Measurements from ENCODE around the gene MRM2.

MRM2 gene

DNA sequence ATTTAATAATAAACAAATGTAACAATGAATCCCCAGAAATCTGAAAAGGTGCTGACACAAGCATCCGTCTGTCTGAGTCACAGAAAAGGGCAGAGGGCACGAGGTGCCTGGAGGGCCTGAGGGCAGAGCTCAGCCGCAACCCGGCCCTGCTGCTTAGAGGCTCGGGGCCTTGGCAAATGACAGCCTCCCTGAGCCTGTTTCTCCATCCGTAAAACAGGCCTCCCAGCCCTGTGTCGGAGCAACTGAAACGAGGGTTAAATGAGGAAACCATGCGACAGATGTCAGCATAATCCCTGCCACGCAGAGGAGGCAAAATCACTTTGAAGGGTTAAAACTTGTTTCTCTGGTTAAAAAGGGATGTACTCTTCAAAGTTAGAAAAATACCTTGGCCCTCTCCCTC is 24.9 kb upstream of the MRM2 start:
- DNase-seq (ENCODE audit: low read depth, low spot score): no peak

DNA sequence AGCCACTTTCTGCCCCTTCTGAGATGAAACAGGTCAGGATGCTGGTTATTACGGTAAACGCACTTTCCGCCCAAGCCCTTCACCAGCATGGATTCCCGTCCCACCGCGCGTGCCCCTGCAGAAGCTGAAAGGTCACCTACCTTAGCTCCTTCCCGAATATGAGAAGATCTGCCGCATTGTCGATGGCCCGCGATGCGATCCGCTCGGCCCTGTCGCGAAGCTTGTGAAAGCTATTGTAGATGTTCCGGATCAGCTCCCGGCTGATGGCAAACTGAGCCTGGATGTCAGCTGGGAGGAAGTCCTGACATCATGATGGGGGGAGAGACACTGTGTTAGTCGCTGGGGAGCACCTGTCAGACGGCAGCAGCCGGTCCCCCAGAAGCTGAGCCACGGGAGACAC is 22.2 kb upstream of the MRM2 start:
- DNase-seq (ENCODE audit: low read depth, low spot score): no peak

DNA sequence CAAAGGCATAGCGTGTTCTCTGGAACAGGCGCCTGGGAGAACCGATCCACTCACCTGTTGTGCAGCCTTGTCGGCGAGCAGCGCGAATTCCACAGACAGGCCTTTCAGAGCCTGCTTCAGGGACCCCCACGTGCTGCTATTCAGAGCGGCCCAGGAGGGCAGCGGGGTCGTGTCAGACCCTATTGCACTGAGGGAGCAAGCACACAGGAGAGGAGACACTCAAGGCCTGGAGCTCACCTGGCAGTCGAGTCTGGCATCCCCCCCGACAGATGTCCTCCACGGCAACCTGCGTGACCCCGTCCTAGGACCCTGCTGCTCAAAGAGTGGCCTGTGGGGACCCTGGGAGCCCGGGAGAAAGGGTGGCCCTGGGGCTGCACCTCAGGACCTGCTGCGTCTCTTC is 21.2 kb upstream of the MRM2 start:
- no peak for DNase-seq (ENCODE audit: low read depth, low spot score)

DNA sequence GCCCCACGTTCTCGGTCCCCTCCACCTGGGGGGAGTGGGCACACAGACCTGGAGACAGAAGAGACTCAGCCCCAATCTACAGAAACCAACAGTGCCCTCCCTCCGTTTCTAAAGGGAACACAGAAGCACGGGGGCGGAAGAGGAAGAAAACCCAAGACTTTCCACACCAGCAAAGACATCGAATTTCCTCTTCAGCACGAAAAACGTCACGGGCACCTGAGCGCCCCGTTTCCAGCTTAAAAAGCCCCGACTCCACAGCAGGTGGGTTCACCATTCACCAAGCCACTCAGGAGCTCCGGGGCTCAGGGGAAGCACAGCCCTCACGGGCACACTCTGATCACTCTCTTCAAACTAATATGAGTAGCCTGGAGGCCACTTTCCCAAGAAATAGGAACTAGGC is 19.6 kb upstream of the MRM2 start:
- DNase-seq (ENCODE audit: low read depth, low spot score): no peak

DNA sequence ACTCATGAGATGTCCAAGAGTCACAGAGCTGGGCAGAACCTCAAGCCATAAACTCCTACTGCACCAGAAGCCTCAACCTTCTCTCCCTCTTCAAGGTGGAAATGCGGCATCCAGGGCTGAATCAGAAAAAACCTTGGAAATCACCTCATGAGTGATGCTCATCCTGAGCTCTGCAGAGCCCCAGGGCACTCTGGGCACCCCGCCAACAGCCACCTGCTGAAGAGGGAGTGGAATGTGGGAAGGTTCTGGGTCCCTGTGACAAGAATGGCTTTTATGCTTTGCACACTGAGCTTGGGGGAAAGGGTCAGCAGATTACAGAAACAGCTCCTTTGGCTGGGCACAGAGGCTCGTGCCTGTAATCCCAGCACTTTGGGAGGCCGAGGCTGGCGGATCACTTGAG is 18.8 kb upstream of the MRM2 start:
- no peak for DNase-seq (ENCODE audit: low read depth, low spot score)

DNA sequence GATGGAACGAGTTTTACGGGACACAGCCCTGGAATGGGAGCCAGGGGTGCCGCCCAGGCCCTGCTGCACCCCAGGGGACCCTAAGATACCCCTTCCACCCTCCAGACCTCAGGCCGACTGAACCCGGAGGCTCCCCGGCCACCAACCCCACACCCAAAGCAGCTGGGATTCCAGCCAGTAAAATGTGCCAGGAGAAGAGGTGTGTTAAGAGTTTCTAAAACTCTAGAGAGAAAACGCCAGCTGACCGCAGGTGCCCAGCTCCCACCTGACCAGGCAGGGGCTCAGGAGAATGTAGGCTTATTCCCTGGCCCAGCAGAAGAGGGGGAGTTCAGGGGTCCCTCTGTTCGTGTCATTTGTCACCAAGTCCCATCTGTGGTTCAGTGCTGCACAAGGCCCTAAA is 17.5 kb upstream of the MRM2 start:
- no peak for DNase-seq (ENCODE audit: low read depth, low spot score)

DNA sequence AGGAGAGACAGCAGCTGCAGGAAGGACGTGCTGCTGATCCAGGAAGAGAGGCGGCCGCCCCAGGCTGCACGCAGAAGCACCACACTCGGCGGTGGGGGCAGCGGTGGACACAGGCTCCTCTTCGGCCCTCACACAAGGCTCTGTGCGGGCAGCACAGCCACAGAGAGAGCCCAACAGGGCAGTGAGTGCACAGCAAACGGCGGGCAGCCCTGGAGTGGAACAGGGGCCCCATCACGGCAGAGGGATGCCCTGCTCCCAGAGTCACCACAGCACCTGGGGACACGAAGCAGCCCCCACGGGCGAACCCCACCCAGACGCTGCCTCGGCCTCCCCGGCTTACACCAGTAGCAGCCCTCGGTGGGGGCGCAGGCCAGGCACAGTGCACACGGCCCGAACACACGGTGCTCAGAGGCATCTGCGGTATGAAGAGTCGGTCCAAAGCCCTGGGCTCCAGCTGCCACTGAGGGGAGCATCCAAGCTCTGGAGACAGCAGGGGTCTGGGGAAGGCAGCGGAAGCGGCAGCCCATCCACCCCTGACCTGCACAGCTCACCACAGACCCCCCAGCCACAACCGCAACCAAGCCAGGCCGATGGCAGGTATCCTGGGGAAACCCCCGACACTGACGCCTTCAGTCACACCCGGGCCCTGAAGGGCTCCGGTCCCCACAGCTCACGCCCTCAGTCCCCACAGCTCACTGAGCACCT is 16.8 kb upstream of the MRM2 start:
- DNase-seq (ENCODE audit: low read depth, low spot score): no peak

DNA sequence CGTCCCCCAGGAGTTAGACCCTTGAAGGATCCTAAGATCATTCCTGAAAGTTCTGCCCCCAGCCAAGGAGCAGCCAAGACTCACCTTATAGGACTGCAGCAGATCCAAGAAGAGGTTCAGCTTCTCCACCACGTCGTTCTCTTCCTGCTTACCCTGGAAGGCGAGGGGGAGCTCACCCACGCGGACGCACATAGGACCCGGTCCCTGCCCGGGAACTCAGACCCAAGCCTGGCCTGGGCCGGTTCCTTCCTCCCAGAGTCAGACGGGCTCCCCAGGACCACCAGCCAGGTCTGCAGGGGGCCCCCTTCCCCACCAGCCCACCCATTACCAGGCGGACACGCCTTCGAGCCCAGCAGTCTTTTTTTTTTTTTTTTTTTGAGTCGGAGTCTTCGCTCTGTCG is 15.6 kb upstream of the MRM2 start:
- DNase-seq (ENCODE audit: low read depth, low spot score): no peak

DNA sequence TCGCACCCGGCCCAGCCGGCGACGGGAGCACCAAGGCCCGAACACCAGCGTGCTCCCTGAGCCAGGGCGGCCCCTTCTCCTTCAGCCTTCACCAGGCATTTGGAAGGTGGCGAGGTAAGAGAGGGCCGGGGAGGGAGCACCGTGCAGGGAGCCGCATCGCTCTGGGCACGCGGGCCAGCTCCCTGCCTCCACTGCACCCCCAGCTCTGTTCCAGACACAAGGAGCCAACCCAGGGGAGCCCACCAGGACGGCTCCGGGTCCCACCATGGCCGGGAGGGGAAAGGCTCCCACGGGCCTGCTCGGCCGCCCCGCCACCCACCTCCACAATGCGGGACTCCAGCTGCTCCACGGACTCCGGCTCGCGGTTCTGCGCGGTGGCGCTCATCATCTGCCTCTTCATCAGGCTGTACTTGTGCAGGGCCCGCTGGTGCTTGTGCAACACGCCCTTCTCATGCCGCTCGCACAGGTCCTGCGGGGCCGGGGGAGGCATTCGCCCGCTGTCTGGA is 15.1 kb upstream of the MRM2 start:
- DNase-seq (ENCODE audit: low read depth, low spot score): no peak

DNA sequence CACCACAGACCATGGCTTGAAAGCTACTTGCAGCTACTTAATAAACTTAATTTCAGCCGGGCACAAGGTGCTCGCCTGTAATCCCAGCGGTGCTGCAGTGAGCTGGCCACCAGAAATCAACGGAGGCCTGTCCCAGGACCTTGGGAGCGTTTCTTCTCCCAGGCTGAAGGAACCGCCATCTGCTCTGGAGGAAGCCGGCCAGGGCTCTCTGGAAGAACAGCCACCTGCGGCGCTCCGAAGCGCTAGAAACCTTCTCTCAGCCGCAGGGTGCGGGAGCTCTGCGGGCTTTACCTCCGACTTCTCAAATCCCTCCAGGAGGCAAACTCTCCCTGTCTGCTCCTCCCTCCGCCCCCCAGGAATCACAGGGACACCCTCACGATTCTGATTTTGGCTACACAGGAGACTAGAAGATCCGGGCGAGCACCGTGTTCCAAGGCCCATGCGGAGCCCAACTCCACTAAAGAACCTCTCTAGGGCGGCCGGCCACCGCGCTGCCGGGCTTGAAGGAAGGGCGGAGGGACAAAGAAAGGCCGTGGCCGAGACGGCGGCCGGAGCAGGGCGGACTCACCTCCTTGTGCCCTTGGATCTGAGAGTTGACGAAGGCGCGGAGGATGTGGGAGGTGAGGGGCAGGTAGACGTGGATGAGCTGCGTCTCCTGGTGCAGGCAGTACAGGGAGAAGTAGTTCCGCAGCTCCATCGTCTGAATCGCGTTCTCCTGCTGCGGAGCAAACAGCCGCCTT is 14.5 kb upstream of the MRM2 start:
- DNase-seq (ENCODE audit: low read depth, low spot score): no peak

DNA sequence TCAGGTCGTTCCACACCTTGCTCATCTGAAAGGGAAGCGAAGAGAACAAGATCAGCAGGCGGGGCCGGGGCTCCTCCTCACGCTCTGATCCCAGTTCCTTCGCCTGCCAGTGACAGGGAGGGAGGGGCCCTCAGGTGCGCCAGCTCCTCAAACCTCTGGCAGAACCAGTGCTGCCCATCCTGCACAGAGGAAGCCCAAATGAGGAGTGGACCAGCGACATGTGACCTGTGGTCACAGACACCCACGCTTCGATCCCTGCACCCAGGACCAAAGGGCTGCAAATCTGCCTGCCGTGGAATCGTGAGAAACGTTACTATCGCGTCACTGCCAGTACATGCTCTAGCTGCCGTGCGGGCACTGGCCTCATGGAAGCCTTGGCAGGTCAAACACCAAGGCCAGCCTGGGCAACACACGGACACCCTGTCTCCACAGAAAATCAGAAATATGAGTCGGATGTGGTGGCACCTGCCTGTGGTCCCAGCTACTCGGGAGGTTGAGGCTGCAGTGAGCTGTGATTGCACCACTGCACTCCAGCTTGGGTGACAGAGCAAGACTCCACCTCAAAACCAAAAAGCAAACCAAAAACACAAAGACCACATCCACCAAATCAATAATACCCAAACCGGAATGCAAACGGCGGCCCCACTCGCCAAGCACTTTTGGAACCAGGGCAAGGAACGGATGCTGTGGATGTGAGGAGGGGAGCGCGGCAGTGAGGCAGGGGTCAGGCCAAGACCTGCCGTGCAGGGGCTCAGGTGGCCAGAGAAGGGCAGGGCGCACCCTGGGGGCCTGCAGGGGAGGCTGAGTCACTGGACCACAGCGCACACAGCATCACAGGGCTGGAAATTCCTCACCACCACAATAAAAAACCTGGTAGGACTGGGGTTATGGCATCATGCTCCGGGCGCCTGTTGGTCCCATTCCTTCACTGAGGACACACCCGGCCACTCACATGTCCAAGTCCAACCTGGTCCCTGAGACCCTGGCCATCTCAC is 13.4 kb upstream of the MRM2 start:
- DNase-seq (ENCODE audit: low read depth, low spot score): no peak

DNA sequence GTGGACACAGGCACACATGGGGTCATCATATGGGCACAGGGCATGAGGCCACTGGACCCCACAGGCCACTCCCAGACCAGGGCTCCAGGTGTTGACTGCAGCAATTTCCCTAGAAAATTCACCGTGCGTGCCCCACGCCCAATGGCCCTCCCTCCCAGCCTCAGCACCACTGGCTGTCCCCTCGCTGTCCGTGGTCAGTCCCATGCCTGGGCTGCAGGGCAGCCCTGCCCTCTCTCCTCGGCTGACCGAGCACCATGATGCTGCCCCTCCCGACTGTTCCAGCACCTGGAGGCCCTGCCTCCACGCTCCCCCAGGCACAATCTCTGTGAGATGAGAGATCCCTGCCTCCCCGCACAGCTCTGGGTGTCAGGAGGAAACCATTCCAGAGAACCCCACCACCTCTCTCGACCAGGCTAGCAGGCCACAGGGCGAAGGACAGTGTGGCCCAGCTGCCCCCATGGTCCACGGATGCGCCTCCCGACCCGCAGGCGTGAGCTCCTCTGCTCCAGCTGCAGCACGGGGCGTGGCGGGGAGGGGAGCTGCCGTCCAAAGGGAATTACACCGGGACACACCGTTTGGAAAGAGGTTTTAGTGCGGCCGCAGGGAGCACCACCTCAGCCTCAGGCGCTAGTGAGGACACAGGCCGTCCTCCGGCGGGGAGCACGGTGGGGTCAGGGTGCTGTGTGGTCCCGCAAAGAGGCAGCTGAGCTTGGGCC is 12.6 kb upstream of the MRM2 start:
- DNase-seq (ENCODE audit: low read depth, low spot score): no peak

DNA sequence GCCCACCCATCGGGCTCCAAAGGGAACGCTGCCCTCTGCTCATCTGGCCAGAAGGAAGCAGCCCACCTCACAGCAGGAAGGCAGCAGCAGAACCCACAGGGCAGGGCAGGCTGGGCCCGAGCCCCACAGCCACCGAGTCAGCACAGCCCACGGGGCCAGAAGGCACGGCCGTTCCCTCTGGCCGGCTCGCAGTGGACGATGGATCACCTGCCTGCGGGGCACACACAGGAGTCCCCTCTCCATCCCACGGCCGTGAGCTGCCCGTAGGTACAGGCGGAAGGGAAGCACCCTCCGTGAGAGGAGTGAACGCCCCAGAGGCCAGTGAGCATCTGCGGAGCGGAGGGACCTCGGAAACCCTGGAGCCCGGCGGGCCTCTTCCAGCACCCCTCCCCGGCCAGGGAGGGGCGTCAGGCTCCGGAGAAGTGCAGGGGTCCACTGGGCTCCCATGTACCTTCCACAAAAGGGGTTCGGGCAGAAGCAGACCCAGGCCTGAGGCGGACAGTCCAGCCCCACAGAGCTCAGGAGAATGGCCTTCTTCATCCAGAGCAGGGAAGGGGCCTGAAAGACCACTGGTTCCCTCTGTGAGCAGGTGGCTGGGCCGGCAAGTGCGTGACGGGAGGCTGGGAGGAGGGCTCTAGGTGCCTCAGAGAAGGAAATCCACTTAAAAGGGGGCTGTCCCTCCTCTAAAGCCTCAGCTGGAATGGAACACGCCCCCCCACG is 11.7 kb upstream of the MRM2 start:
- no peak for DNase-seq (ENCODE audit: low read depth, low spot score)

DNA sequence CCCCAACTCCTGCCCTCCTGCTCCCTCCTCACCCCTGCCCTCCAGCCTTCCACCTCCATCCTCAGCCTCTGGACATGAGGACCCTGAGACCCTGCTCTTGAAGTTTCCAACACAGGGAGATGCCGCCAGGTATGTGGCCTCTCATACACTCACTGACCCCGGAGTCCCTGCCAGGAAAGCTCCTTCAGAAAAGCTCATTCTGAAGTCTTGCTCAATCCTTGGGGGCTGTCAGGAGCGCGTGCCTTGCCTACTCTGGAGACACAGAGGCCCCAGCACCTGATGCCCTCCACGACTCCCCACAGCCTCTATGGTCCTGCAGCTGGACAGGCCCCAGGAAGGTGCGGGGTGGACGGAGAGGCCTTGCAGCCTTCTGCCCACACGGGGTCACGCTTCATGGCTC is 11.0 kb upstream of the MRM2 start:
- no peak for DNase-seq (ENCODE audit: low read depth, low spot score)

DNA sequence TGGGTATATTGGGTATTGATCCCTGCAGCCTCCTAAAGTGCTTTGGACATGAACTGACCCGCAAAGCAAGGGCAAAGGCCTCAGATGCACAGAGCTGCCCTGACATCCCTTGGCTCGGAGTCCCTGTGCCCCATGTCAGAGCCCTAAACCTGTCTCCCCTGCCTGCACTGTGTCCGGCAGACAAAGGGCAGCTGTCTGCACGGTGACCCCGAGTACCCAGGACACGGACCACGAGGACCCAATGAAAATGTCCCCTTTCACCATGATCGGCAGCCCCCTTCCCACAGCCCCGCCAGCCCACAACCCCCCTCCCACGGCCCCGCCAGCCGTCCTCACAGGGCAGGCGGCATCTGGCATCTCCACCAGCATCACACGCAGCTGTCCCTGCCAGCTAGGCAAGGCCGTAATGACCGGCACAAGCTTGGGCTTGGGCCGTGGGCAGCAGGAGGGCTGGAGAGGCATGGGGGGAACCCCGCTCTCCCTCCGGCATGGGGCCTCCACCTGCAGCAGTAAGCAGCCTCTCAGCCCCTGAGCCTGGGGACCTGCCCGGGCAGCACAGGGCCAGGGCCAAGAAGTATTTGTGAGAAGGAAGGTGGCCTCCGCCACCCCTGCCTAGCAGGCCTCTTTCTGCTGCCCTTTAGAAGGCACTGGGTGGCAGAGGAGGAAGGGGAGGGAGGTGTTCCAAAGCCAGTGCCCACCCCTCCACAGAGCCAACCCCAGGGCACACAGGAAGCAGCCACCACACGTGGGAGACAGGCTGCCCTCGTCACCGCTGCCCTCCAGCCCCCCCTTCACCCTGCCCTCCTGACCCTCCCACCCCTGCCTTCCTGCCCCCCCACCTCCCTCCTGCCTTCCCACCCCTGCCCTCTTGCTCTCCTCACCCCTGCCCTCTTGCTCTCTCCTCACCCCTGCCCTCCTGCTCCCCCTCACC is 10.1 kb upstream of the MRM2 start:
- DNase-seq (ENCODE audit: low read depth, low spot score): no peak

DNA sequence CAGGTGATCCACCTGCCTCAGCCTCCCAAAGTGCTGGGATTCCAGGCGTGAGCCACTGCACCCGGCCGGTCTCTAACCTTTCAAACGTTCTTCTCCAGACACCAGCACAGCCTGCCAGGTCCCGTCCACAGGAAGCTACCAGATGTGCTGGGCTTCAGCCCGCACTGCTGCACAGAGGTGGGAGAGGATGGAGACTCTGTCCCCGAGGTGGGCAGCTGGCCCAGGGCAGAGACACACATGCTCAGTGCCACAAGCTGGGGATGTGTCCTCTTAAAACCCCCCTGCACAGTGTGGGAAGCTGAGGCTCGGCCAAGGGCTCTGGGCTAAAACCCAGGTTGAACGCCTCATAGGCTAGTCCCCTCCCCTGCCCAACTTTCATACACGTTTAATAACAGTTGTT is 9.4 kb upstream of the MRM2 start:
- DNase-seq (ENCODE audit: low read depth, low spot score): no peak

DNA sequence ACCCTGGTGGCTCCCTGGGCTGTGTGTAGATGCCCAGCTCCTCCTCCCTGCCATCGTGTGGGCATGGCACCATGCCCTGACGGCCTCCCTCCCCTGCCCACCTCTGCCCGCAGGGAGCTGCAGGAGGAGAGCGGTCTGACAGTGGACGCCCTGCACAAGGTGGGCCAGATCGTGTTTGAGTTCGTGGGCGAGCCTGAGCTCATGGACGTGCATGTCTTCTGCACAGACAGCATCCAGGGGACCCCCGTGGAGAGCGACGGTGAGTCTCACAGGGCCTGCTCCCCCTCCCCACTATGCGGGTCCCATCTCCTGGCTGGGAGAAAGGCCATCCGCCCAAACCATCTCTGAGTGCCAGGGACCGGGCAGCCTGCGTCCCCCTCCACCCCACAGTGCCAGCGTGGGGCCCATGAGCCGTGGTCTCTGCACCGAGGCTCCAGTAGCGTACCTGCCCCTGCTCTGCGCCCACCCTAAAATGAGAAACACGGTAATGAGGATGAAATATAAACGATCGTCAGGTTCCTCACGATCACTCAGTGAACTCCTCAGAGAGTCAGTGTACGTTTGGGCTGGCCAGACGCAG is 7.8 kb upstream of the MRM2 start:
- DNase-seq (ENCODE audit: low read depth, low spot score): no peak

DNA sequence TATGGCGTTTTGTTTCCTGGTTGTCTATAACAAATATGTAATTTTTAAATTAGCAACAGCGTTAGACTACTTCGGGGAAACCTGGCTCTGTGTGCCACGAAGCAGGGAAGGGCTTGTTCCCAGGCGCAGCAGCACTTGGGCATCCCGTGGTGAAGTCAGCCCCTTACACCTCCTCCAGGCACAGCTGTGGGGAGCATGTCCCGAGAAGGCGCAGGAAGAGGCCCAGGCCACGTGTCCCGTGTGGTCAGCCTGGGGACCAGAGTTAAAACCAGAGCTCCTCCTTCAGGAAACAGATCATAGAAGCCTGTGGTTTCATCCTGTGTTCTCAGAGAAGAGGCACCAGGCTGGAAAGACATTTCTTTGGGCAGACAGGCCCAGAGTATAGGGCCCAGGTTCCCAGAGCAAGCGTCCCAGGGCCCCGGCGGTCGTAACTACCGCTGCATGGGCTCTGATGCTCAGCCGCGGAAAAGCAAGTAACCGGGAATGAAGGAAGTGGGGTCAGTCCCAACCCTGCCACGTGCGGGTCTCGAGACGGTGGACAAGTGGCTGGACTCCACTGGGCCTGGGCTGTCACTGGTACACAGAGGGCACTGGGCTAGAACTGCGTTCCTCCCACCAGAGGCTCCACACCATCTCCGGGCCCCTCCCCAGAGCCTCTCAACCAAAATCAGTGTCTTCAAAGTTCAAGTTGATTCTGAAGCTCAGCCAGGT is 7.1 kb upstream of the MRM2 start:
- no peak for DNase-seq (ENCODE audit: low read depth, low spot score)
